Right atrium auricular region (tissue), 2 donors: ENCODE data around the gene GPR156. TPM values are rescaled to one million over a fixed set of nuclear protein-coding genes. Genes with fewer than 3 reads are reported as not detected.

ENCODE experiments used
- DNase-seq: peaks from one replicate; pipeline ENCODE4 v3.0.0-alpha.2; 2019; ENCODE audit warnings: low spot score
- H3K27ac ChIP-seq, 2 donors: fragments of 200-600 bp; sonication (generic); 1 replicate in 1 of 2; 2 replicates in 1 of 2; pipeline ENCODE4 v1.5.1; 2016 to 2019
- H3K27me3 ChIP-seq, 2 donors: fragments of 200-600 bp; sonication (generic); one replicate each; pipeline versions ENCODE4 v1.5.1 to v1.6.0; 2017 to 2019
- H3K36me3 ChIP-seq: fragments of 200-600 bp; sonication (generic); one replicate; pipeline ENCODE4 v1.5.1; 2016
- H3K4me1 ChIP-seq, 2 donors: fragments of 200-600 bp; sonication (generic); one replicate each; pipeline versions ENCODE4 v1.5.1 to v1.6.0; 2017 to 2019
- H3K4me3 ChIP-seq, 2 donors: fragments of 200-600 bp; sonication (generic); 1 replicate in 1 of 2; 2 replicates in 1 of 2; pipeline ENCODE4 v1.5.1; 2017 to 2019; ENCODE audit warnings: mild to moderate bottlenecking in 1 of 2, moderate library complexity in 1 of 2
- H3K9me3 ChIP-seq, 2 donors: fragments of 200-600 bp; sonication (generic); one replicate each; pipeline ENCODE4 v1.5.1; 2019
- total RNA-seq, 2 donors: library from RNA; depleted of rRNA; stranded (reverse); fragments of >200 nt; gene quantifications; one replicate each; pipeline ENCODE4 v1.1.0, GENCODE V29; 2016
- TF ChIP-seq, protein P1 (sequence below), 2 donors: fragments of 200-600 bp; sonication (generic); IDR thresholded peaks; one replicate each; pipeline ENCODE4 v1.5.1; 2019; ENCODE audit warnings: antibody characterized with exemption in 2 of 2

Gene GPR156
- total RNA-seq, 2 donors from 2014 or later, result 0.35 to 0.74 TPM

DNA sequence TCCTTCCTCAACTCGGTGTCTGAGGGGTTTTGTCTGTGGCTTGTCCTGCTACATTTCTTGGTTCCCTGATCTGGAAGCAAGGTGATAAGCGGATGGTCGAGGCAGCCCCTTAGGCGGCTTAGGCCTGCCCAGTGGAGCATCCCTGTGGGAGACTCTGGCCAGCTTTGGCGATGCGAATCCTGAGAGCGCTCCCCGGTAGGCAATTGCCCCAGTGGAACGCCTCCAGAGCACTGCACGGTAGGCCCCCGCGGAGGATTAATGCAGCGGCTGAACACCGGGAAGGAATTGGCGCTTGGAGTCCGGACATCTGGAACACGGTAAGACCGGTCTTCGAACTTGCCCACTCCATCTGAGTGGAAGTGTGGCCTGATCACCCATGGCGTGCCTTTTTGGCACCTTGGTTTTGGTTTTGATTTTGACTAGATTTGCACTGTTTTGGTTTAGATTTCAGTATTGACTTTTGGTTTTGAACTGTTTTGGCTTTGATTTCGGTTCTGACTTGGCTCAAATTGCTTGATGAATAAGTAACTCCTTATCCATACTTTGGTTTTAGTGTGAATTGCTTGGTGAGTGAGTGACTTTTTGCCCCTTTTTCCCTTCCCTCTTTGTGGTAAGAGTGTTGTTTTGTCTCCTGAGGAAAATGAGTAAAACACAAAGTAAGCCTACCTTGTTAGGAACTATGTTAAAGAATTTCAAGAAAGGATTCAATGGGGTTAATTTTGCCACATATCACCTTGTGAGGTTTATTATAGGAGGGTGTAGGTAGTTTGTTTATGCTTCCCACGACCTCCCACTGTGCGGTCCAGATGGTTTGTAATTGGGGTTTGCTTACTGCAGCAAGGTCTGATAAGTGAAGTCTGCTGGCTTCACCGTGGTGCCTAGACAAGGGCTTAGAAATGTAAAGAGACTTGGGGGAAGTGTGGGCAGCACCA is 27.1 kb upstream of the GPR156 start:
- Histone ChIP-seq H3K4me3 (no peak overlapping the region), H3K27ac (no peak overlapping the region), H3K4me1 (no peaks in the 10 kb centered on the region), H3K9me3 (peaks cover 0 to 10% of the 10 kb centered on the region in 2 donors), H3K36me3 (no peaks in the 10 kb centered on the region), H3K27me3 (no peaks in the 10 kb centered on the region)
- no peak for DNase-seq
- TF ChIP-seq, protein P1, sequence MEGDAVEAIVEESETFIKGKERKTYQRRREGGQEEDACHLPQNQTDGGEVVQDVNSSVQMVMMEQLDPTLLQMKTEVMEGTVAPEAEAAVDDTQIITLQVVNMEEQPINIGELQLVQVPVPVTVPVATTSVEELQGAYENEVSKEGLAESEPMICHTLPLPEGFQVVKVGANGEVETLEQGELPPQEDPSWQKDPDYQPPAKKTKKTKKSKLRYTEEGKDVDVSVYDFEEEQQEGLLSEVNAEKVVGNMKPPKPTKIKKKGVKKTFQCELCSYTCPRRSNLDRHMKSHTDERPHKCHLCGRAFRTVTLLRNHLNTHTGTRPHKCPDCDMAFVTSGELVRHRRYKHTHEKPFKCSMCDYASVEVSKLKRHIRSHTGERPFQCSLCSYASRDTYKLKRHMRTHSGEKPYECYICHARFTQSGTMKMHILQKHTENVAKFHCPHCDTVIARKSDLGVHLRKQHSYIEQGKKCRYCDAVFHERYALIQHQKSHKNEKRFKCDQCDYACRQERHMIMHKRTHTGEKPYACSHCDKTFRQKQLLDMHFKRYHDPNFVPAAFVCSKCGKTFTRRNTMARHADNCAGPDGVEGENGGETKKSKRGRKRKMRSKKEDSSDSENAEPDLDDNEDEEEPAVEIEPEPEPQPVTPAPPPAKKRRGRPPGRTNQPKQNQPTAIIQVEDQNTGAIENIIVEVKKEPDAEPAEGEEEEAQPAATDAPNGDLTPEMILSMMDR (IDR thresholded peaks at IDR 0.05), result no peak

DNA sequence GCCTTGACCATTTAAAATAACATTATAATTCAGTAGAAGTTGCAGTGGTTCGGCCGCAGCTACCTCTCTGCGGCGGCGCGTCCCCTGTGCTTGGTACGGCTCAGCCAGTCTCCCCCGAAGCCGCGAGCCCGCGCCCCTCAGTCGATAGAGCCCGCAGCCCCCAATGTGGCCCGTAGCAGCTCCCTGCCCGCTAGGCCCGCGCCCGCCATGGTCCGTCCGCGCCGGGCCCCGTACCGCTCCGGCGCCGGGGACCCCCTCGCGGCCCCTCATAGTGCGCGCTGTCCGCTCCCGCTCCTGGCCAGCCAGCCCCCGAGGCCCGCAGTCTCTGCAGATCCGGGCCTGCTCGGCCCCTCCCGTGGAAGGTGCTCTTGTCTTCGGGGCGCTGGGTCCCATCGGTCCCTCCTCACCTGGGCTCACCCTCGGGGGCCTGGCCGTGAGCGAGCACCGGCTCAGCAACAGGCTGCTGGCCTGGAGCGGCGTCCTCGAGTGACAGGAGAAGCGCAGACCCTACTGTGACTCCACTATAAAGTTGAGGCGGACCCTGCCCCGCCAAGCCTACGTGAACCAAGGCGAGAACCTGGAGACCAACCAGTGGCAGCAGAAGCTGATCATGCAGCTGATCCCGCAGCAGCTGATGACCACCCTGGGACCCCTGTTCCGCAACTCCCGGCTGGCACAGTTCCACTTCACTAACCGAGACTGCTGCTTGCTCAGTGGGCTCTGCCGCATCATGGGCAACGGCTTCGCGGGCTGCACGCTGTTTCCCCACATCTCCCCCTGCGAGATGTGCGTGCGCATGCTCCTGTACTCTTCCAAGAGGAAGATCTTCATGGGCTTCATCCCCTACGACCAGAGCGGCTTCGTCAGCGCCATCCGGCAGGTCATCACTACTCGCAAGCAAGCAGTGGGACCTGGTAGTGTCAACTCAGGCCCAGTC is 21.8 kb upstream of the GPR156 start:
- no peak for DNase-seq
- H3K4me1 ChIP-seq, result peaks cover 0 to 5% of the 10 kb centered on the region in 2 donors
- H3K9me3 ChIP-seq, result no peaks in the 10 kb centered on the region
- no peak overlapping the region for H3K4me3 ChIP-seq
- H3K36me3 ChIP-seq, result no peaks in the 10 kb centered on the region
- no peak overlapping the region for H3K27ac ChIP-seq
- TF ChIP-seq, protein P1 (IDR thresholded peaks at IDR 0.05), result no peak
- no peaks in the 10 kb centered on the region for H3K27me3 ChIP-seq

DNA sequence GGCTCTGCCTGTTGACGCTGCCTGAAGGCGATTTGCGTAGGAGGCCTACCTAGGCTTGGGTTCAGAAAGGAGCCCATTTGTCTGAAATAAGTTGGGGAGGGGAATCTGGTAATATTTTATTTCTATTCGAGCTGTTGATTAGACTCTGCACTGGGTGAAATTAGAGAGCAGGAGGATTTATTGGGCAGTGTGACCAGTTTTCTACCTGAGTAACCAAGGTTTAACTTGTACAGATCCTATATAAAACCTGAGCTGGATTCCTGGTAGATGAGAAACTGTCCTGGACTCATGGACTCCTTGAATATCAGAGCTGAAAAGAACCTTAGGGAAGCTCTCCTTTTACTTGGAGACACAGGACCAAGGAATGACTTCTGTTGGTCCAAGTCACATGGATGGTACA is 19.6 kb upstream of the GPR156 start:
- Histone ChIP-seq H3K4me3 (no peak overlapping the region), H3K9me3 (no peaks in the 10 kb centered on the region), H3K27me3 (no peaks in the 10 kb centered on the region), H3K36me3 (no peaks in the 10 kb centered on the region), H3K27ac (no peak overlapping the region), H3K4me1 (peaks cover 0 to 5% of the 10 kb centered on the region in 2 donors)
- TF ChIP-seq, protein P1 (IDR thresholded peaks at IDR 0.05), result no peak
- DNase-seq, result no peak

DNA sequence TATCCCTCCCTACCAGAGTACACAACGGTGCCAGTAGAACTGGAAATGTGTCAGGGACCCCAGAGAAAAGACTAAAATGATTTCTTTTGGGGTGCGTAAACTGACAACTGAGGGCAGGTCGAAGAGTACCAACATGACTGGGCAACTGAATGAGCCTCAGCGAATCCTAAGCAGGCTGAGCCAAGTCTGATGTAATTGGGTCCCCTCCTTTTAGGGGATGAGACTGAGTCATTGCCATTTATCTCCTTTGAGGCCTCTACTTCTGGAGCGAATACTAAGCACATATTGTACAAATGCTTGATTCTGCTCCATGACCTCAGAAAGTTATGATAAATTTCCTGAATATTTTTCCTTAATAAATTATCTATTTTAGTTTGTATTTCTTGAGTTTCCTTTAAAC is 17.3 kb upstream of the GPR156 start:
- no peak overlapping the region for H3K4me3 ChIP-seq
- DNase-seq, result no peak
- H3K4me1 ChIP-seq, result peaks cover 0 to 5% of the 10 kb centered on the region in 2 donors
- no peaks in the 10 kb centered on the region for H3K27me3 ChIP-seq
- peak overlapping the region in 1 of 2 donors; percentile 26 for H3K27ac ChIP-seq
- H3K9me3 ChIP-seq, result no peaks in the 10 kb centered on the region
- H3K36me3 ChIP-seq, result no peaks in the 10 kb centered on the region
- TF ChIP-seq, protein P1 (IDR thresholded peaks at IDR 0.05), result no peak

DNA sequence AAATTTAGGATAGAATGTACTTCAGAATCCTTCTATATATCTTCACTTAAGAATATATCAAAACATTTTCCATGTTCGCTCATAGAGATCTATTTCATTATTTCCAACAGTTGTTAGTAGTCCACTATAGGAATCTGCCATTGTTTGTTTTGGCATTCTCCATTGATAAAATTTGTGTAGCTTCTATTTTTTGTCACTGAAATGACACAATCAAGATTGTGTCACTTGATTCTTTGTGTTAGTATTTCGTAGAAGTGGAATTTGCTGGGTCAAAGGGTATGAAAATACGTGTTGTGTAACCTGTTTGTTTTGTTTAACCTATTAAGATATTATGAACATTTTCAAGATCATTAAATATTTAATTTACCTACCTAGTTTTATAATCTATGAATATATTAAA is 15.9 kb upstream of the GPR156 start:
- no peak overlapping the region for H3K4me3 ChIP-seq
- no peaks in the 10 kb centered on the region for H3K36me3 ChIP-seq
- TF ChIP-seq, protein P1 (IDR thresholded peaks at IDR 0.05), result no peak
- no peaks in the 10 kb centered on the region for H3K9me3 ChIP-seq
- H3K4me1 ChIP-seq, result peaks cover 0 to 5% of the 10 kb centered on the region in 2 donors
- no peaks in the 10 kb centered on the region for H3K27me3 ChIP-seq
- H3K27ac ChIP-seq, result no peak overlapping the region
- no peak for DNase-seq
